Right hindlimb (tissue), 1 donor: ENCODE measurements around the gene NOXA1.
A peak's percentile ranks its signal among the peaks of the same experiment; 100 is the strongest.
"Not testable (repeated sequence)": the region's sequence is repeated elsewhere in the genome, so short reads cannot be mapped to it uniquely, and the experiment has no call there.

ENCODE experiments used
- DNase-seq: peaks from one replicate; pipeline ENCODE4 v3.0.0-alpha.2; 2018

NOXA1 gene

GRCh38 chr9:137466389-137467085 lies 43.3 kb downstream of the NOXA1 start:
- DNase-seq = not testable (repeated sequence)

DNA sequence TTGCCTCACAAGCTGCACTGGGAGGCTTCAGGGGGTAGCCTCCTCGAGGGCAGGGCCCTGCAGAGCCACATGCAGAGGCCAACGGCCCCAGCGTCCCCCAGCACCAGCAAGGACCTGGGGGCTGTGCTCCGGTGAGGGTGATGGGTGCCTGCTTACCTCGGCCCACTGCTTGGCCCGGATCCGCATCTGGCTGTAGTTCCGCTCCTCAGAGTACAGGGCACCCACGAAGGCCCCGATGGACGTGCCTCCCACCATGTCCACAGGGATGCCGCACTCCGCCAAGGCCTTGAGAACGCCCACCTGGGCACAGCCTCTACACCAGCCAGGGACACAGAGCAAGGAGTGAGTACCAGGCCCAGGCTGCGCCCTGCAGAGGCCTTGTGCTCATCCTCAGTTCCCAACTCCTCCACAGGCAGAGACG lies 44.0 kb downstream of the NOXA1 start:
- no peak for DNase-seq

DNA sequence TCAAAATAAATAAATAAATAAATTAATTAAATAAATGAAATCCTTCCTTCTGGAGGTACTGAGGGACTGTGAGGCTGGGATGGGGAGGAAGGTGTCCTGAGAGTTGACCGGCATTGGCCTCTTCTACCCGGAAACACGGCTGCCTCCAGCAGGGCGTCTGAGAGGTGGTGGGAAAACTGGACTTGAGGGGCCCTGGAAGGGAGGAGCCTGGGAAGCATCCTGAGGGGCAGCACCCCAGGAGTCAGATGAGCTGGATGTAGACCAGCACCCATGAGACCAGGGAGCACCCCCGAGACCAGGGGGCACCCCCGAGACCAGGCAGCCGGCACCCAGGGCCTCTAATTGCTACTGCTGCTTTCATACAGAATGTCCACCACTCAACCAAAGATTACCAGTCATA lies 44.7 kb downstream of the NOXA1 start:
- DNase-seq = no peak

GRCh38 chr9:137470785-137471184 lies 47.6 kb downstream of the NOXA1 start:
- DNase-seq = no peak

GRCh38 chr9:137474271-137474670 lies 51.1 kb downstream of the NOXA1 start:
- DNase-seq = no peak

GRCh38 chr9:137475666-137476065 lies 52.5 kb downstream of the NOXA1 start:
- no peak for DNase-seq

DNA sequence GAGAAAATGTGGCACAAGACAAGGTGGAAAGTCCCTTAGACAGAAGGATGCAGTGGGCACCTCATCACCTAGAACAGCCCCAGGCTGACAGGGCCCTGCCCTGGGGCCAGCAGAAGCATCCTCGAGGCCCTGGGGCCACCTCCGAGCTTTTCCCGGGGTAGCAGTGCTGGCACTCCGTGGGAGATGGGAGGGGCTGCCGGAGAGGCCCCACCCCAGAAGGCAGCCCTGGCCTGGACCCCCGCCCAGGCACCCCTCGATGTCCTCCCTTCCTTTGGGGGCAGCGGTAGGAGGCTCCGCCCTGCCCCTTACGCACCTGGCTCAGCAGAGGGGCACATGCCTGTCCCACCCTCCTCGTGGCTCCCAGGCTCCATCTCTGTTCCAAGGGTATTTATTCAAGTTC lies 53.7 kb downstream of the NOXA1 start:
- DNase-seq = no peak

GRCh38 chr9:137477778-137478612 lies 54.8 kb downstream of the NOXA1 start:
- no peak for DNase-seq

DNA sequence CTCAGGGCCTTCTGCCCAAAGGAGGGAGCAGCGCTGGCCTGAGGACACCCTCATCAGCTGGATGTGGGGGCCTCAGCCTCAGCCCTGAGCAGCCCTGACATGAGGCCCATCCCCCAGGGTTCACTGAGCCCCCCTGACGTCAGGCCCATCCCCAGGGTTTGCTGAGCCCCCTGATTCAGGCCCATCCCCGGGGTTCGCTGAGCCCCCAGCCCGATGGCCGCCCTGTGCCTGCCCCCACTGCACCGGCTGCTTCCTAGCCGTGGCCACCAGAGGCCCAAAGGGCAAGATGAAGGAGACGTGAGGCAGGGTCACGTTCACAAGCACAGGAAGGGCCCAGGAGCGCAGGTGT lies 55.4 kb downstream of the NOXA1 start:
- DNase-seq = no peak

- DNase-seq = peak; percentile 72
Measured at GRCh38 chr9:137478962-137479861, 56.0 kb downstream of the NOXA1 start.

DNA sequence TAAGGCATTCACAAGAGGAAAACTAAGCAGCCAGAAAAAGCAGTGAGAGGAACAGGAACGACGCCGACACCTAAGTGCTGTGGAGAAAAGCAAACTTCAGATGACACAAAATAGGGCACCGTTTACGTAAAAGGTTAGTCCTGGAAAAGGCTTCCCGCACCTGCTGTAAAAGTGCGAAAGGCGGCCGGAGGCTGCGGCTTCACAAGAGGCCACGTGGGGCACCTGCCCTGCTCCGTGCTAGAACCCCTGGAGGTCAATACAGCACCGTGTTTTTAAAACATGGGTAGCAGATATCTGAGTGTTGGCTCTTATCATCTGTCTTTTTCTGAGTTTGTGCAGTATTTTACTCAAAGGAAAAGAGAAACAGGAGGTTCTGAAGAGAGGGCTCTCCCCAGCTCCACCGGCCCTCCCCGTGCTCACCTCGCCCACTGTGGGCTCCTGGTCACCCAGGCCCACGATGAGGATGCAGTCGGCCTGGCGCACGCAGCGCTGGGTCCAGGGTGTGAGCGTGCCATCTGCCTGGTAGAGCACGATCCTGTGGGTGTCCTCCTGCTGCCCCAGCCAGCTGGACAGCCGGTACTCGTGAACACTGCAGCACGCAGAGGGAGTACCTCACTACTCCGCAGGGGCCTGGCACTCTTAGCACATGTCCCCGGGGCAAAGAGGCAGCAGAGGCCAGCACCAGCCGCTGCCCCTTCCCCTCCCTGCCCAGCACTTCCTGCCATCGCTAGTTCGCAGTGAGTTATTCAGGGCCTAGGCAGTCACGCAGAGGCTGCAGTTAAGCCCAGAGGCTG lies 56.9 kb downstream of the NOXA1 start:
- DNase-seq = no peak

GRCh38 chr9:137480686-137481683 lies 57.8 kb downstream of the NOXA1 start:
- DNase-seq = no peak

- DNase-seq = no peak
Measured at GRCh38 chr9:137482094-137482781, 59.0 kb downstream of the NOXA1 start.
